IMR-90 (cell line): ENCODE data around the gene MYO9A. TPM values are rescaled to one million over a fixed set of nuclear protein-coding genes. Genes with fewer than 3 reads are reported as not detected.

Experiments used
- ATAC-seq: fragments of 200-7000 bp; cut with Tn5 transposase; 2 replicates; pipeline ENCODE4 v1.9.1; 2020; ENCODE audit warnings: low read depth, mild to moderate bottlenecking, moderate library complexity
- BruUV-seq: library from RNA; stranded (reverse); fragments of 400-500 nt; replicated peaks from 2 replicates; lab custom pipeline; 2021; lab: Mats Ljungman, UMichigan
- CTCF ChIA-PET: fragments of 300-600 bp; formaldehyde crosslinking; extraction: SDS; loops from one replicate; lab custom pipeline; 2021; ENCODE audit warnings: antibody characterized with exemption; lab: Yijun Ruan, JAX
- POLR2A ChIA-PET: fragments of 300-600 bp; sonication (Branson Sonifier 250); formaldehyde crosslinking; loops from one replicate; lab custom pipeline; 2022; ENCODE audit warnings: antibody characterized with exemption; ENCODE audit not compliant: unreplicated experiment; lab: Charles Lee
- DNase-seq: peaks from one replicate; pipeline ENCODE4 v3.0.0; 2013
- H2AFZ ChIP-seq: replicated peaks from 2 replicates; pipeline ENCODE3; 2013; ENCODE audit warnings: low read length, mild to moderate bottlenecking; ENCODE audit not compliant: poor library complexity
- H2AK5ac ChIP-seq: 2 replicates; pipeline ENCODE4 v1.6.1; 2013; ENCODE audit warnings: low read depth, low read length, inconsistent platforms
- H2AK9ac ChIP-seq: replicated peaks from 2 replicates; pipeline ENCODE3; 2013; ENCODE audit warnings: mild to moderate bottlenecking, low read depth, low read length, moderate library complexity; ENCODE audit not compliant: poor library complexity
- H2BK120ac ChIP-seq: 2 replicates; pipeline ENCODE4 v1.6.1; 2013; ENCODE audit warnings: low read depth, low read length, inconsistent platforms
- H2BK15ac ChIP-seq: 3 replicates; pipeline ENCODE4 v1.6.1; 2013; ENCODE audit warnings: low read depth, low read length, inconsistent platforms
- H2BK20ac ChIP-seq: 2 replicates; pipeline ENCODE4 v1.6.1; 2013; ENCODE audit warnings: low read depth, mild to moderate bottlenecking, inconsistent platforms, low read length, moderate library complexity
- H2BK5ac ChIP-seq: 2 replicates; pipeline ENCODE4 v1.6.1; 2013; ENCODE audit warnings: mild to moderate bottlenecking, low read depth, low read length, inconsistent platforms; ENCODE audit not compliant: poor library complexity, severe bottlenecking
- H3K14ac ChIP-seq: replicated peaks from 2 replicates; pipeline ENCODE4 v1.6.1; 2013; ENCODE audit warnings: low read depth, low read length, inconsistent platforms
- H3K18ac ChIP-seq: 2 replicates; pipeline ENCODE4 v1.6.1; 2013; ENCODE audit warnings: low read depth, low read length, control low read depth
- H3K23ac ChIP-seq: 2 replicates; pipeline ENCODE4 v1.6.1; 2013; ENCODE audit warnings: low read depth, low read length, inconsistent platforms
- H3K27ac ChIP-seq: 2 replicates; pipeline ENCODE4 v1.5.1; 2013; ENCODE audit warnings: mild to moderate bottlenecking, control low read depth, low read length; ENCODE audit not compliant: insufficient read depth
- H3K27me3 ChIP-seq: 2 replicates; pipeline ENCODE4 v1.6.1; 2013; ENCODE audit warnings: low read length; ENCODE audit not compliant: control insufficient read depth, insufficient read depth
- H3K36me3 ChIP-seq: 2 replicates; pipeline ENCODE4 v1.6.1; 2013; ENCODE audit warnings: low read length, mixed read lengths; ENCODE audit not compliant: control insufficient read depth, insufficient read depth
- H3K4ac ChIP-seq: 2 replicates; pipeline ENCODE4 v1.6.1; 2013; ENCODE audit warnings: low read depth, low read length, inconsistent platforms
- H3K4me1 ChIP-seq: 2 replicates; pipeline ENCODE4 v1.6.1; 2013; ENCODE audit warnings: low read length, mixed read lengths; ENCODE audit not compliant: control insufficient read depth, insufficient read depth
- H3K4me2 ChIP-seq: 2 replicates; pipeline ENCODE4 v1.6.1; 2013; ENCODE audit warnings: low read depth, mild to moderate bottlenecking, control low read depth, low read length, moderate library complexity
- H3K4me3 ChIP-seq: 2 replicates; pipeline ENCODE4 v1.5.1; 2013; ENCODE audit warnings: low read depth, mild to moderate bottlenecking, control low read depth, low read length, moderate library complexity; ENCODE audit not compliant: insufficient read depth
- H3K56ac ChIP-seq: 2 replicates; pipeline ENCODE4 v1.6.1; 2013; ENCODE audit warnings: low read length, inconsistent platforms; ENCODE audit not compliant: insufficient read depth; ENCODE audit errors: extremely low read depth
- H3K79me1 ChIP-seq, 2 experiments: 2 replicates each; pipeline ENCODE4 v1.6.1; 2013; ENCODE audit warnings: low read length in 2 of 2, inconsistent platforms in 1 of 2, low read depth in 1 of 2
- H3K9ac ChIP-seq: 2 replicates; pipeline ENCODE4 v1.6.1; 2013; ENCODE audit warnings: low read depth, low read length, control low read depth
- H3K9me1 ChIP-seq: 2 replicates; pipeline ENCODE4 v1.6.1; 2013; ENCODE audit warnings: low read length, inconsistent platforms; ENCODE audit not compliant: insufficient read depth
- H3K9me3 ChIP-seq: 2 replicates; pipeline ENCODE4 v1.6.1; 2013; ENCODE audit warnings: low read length; ENCODE audit not compliant: control insufficient read depth, insufficient read depth
- H4K20me1 ChIP-seq: 2 replicates; pipeline ENCODE4 v1.6.1; 2013; ENCODE audit warnings: low read length, inconsistent platforms; ENCODE audit not compliant: insufficient read depth
- H4K5ac ChIP-seq: 2 replicates; pipeline ENCODE4 v1.6.1; 2013; ENCODE audit warnings: mild to moderate bottlenecking, low read depth, low read length, control low read depth
- H4K8ac ChIP-seq, 2 experiments: 2 replicates each; pipeline ENCODE4 v1.6.1; 2013; ENCODE audit warnings: low read depth in 2 of 2, low read length in 2 of 2, control low read depth in 1 of 2, inconsistent platforms in 1 of 2
- H4K91ac ChIP-seq: 2 replicates; pipeline ENCODE4 v1.6.1; 2013; ENCODE audit warnings: low read depth, low read length, inconsistent platforms; ENCODE audit not compliant: insufficient read depth
- BHLHE40 ChIP-seq: fragments of 150-350 bp; IDR thresholded peaks from 2 replicates; pipeline ENCODE4 v1.6.1; 2016; ENCODE audit warnings: mild to moderate bottlenecking, low read depth, low read length
- CEBPB ChIP-seq: IDR thresholded peaks from 2 replicates; pipeline ENCODE4 v1.6.1; 2012; ENCODE audit warnings: low read depth, low read length, improper control_type of control experiment
- CHD1 ChIP-seq: IDR thresholded peaks from 2 replicates; pipeline ENCODE4 v1.6.1; 2012; ENCODE audit warnings: low read depth, low read length, improper control_type of control experiment
- FOS ChIP-seq: fragments of 150-350 bp; IDR thresholded peaks from 2 replicates; pipeline ENCODE4 v1.6.1; 2016; ENCODE audit warnings: low read depth, low read length
- MAFK ChIP-seq: IDR thresholded peaks from 2 replicates; pipeline ENCODE4 v1.6.1; 2012; ENCODE audit warnings: low read depth, low read length, improper control_type of control experiment
- MAZ ChIP-seq: IDR thresholded peaks from 2 replicates; pipeline ENCODE4 v1.6.1; 2012; ENCODE audit warnings: low read depth, mild to moderate bottlenecking, low read length, improper control_type of control experiment, moderate library complexity, borderline replicate concordance
- MXI1 ChIP-seq: IDR thresholded peaks from 2 replicates; pipeline ENCODE4 v1.6.1; 2012; ENCODE audit warnings: low read depth, mild to moderate bottlenecking, low read length, moderate library complexity, borderline replicate concordance
- NFE2L2 ChIP-seq: fragments of 150-350 bp; IDR thresholded peaks from 2 replicates; pipeline ENCODE4 v1.6.1; 2016; ENCODE audit warnings: low read depth, mild to moderate bottlenecking, low read length
- POLR2A ChIP-seq: IDR thresholded peaks from 2 replicates; pipeline ENCODE4 v1.6.1; 2012; ENCODE audit warnings: mild to moderate bottlenecking, low read depth, low read length
- RAD21 ChIP-seq: IDR thresholded peaks from 2 replicates; pipeline ENCODE4 v1.6.1; 2012; ENCODE audit warnings: low read length, improper control_type of control experiment
- RCOR1 ChIP-seq: IDR thresholded peaks from 2 replicates; pipeline ENCODE4 v1.6.1; 2012; ENCODE audit warnings: mild to moderate bottlenecking, low read length, improper control_type of control experiment; ENCODE audit not compliant: insufficient replicate concordance
- RFX5 ChIP-seq: IDR thresholded peaks from 2 replicates; pipeline ENCODE4 v1.8.0; 2012; ENCODE audit warnings: low read depth, mild to moderate bottlenecking, low read length, moderate library complexity
- SMC3 ChIP-seq: fragments of 150-350 bp; IDR thresholded peaks from 2 replicates; pipeline ENCODE4 v1.6.1; 2016; ENCODE audit warnings: low read depth, mild to moderate bottlenecking, antibody characterized with exemption, low read length, moderate library complexity
- WGBS, 2 experiments: methylation state at CpG; one replicate each; pipeline versions ENCODE4 v1.1.5 to v1.1.7; 2013; ENCODE audit warnings: missing lambda C conversion rate in 2 of 2; ENCODE audit not compliant: insufficient read length in 1 of 2; ENCODE audit errors: extremely low coverage in 2 of 2; 5-methylcytosine and 5-hydroxymethylcytosine counted together
- dilution Hi-C: fragments of 300-500 bp; cut with HindIII; formaldehyde crosslinking; loops from one replicate; pipeline ENCODE4 v1.14.3; 2018; ENCODE audit warnings: low sequenced_read_pairs; ENCODE audit not compliant: unreplicated experiment
- in situ Hi-C: fragments of 300-500 bp; cut with MboI; formaldehyde crosslinking; loops from 3 replicates; pipeline ENCODE4 v1.14.3; 2019; ENCODE audit warnings: low sequenced_read_pairs, inconsistent platforms, mixed read lengths
- intact Hi-C: fragments of 100-400 bp; cut with micrococcal nuclease; formaldehyde crosslinking; loops from 2 replicates; pipeline ENCODE4 v1.10.0; 2022
- polyA plus RNA-seq, 3 experiments: library from polyadenylated mRNA; depleted of rRNA; stranded (reverse); fragments of >200 nt; gene quantifications; 2 replicates each; pipeline ENCODE4 v1.2.3, GENCODE V29; 2012; ENCODE audit warnings: low replicate concordance in 1 of 3
- total RNA-seq: library from RNA; depleted of rRNA; stranded (reverse); fragments of >200 nt; gene quantifications from 2 replicates; pipeline ENCODE4 v1.2.3, GENCODE V29; 2012
- TF ChIP-seq, protein P1 (sequence below): fragments of 150-350 bp; IDR thresholded peaks from 2 replicates; pipeline ENCODE4 v1.6.1; 2016; ENCODE audit warnings: low read depth, mild to moderate bottlenecking, low read length, moderate library complexity, borderline replicate concordance
- TF ChIP-seq, protein P2 (sequence below): fragments of 150-350 bp; IDR thresholded peaks from 2 replicates; pipeline ENCODE4 v1.6.1; 2017; ENCODE audit warnings: mild to moderate bottlenecking, antibody characterized with exemption, low read length, low read depth
- TF ChIP-seq, protein P3 (sequence below): conservative IDR thresholded peaks from 2 replicates; pipeline ENCODE4 v1.5.1; 2012; ENCODE audit warnings: mild to moderate bottlenecking, low read depth, low read length, improper control_type of control experiment

Gene MYO9A
- total and polyA plus RNA-seq, 2 of the 4 experiments (the other 2 are of a cell fraction), result 6.0 to 49.5 TPM

DNA sequence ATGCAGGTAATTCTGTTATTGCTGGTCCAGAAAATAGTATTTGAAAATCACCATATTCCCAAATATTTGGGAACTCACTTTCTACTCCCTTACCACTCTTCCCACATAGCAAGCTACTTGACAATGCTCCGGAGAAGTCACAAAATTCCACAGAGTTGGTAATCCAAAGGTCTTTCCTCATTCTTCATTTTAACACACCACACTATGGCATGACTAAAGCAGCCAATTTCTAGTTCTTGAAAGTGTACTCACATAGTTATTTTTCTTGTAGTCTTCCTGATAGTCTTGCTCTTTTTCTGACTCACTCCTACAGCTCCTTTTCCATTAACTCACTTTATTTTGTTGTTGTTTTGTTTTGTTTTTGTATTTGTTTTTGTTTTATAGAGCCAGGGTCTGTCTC is 67.2 kb downstream of the MYO9A start:
- Histone ChIP-seq H3K9ac (no peak overlapping the region), H4K5ac (no peak overlapping the region), H3K56ac (no peak overlapping the region), H2BK120ac (no peak overlapping the region), H2AK9ac (no peak overlapping the region), H2AK5ac (no peak overlapping the region), H3K27me3 (no peaks in the 10 kb centered on the region), H2BK20ac (no peak overlapping the region), H3K18ac (no peak overlapping the region), H4K91ac (no peak overlapping the region), H2BK15ac (no peak overlapping the region), H2BK5ac (no peak overlapping the region), H2AFZ (no peak overlapping the region), H3K9me3 (no peaks in the 10 kb centered on the region), H3K4me3 (no peak overlapping the region), H3K27ac (no peak overlapping the region), H3K14ac (no peak overlapping the region), H3K36me3 (peaks cover 4% of the 10 kb centered on the region), H3K4me1 (no peaks in the 10 kb centered on the region), H4K8ac (no peak overlapping the region), H4K20me1 (peaks cover 23% of the 10 kb centered on the region), H3K79me1 (peaks cover 6 to 33% of the 10 kb centered on the region in 2 experiments), H3K4ac (no peak overlapping the region), H3K4me2 (no peak overlapping the region), H3K9me1 (no peaks in the 10 kb centered on the region; the same call in 1 of the 2 replicates), H3K23ac (no peak overlapping the region)
- 63% methylated on average over 1 of the region's 1 CpG; no CpG with 5 or more reads in 1 of the 2 experiments for WGBS, 2 experiments
- ChIA-PET CTCF (interaction anchor here (0.6 kb wide), 1 partner anchor 62 kb away, joined by 3 read pairs; no protein-coding TSS in a partner anchor), POLR2A (no interaction called here)
- in situ Hi-C loops, result no loop called here
- ATAC-seq, result no peak; the same call in 1 of the 2 replicates
- no TSS peak for BruUV-seq
- DNase-seq, result no peak
- TF ChIP-seq MAFK (no peak), SMC3 (no peak), CEBPB (no peak), MXI1 (no peak), CHD1 (no peak), RFX5 (no peak), BHLHE40 (no peak), NFE2L2 (no peak), RAD21 (no peak), MAZ (no peak), RCOR1 (no peak), FOS (no peak), POLR2A (no peak)
- TF ChIP-seq, protein P1, sequence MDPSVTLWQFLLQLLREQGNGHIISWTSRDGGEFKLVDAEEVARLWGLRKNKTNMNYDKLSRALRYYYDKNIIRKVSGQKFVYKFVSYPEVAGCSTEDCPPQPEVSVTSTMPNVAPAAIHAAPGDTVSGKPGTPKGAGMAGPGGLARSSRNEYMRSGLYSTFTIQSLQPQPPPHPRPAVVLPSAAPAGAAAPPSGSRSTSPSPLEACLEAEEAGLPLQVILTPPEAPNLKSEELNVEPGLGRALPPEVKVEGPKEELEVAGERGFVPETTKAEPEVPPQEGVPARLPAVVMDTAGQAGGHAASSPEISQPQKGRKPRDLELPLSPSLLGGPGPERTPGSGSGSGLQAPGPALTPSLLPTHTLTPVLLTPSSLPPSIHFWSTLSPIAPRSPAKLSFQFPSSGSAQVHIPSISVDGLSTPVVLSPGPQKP, result no peak
- TF ChIP-seq, protein P2, sequence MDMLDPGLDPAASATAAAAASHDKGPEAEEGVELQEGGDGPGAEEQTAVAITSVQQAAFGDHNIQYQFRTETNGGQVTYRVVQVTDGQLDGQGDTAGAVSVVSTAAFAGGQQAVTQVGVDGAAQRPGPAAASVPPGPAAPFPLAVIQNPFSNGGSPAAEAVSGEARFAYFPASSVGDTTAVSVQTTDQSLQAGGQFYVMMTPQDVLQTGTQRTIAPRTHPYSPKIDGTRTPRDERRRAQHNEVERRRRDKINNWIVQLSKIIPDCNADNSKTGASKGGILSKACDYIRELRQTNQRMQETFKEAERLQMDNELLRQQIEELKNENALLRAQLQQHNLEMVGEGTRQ, result no peak
- TF ChIP-seq, protein P3, sequence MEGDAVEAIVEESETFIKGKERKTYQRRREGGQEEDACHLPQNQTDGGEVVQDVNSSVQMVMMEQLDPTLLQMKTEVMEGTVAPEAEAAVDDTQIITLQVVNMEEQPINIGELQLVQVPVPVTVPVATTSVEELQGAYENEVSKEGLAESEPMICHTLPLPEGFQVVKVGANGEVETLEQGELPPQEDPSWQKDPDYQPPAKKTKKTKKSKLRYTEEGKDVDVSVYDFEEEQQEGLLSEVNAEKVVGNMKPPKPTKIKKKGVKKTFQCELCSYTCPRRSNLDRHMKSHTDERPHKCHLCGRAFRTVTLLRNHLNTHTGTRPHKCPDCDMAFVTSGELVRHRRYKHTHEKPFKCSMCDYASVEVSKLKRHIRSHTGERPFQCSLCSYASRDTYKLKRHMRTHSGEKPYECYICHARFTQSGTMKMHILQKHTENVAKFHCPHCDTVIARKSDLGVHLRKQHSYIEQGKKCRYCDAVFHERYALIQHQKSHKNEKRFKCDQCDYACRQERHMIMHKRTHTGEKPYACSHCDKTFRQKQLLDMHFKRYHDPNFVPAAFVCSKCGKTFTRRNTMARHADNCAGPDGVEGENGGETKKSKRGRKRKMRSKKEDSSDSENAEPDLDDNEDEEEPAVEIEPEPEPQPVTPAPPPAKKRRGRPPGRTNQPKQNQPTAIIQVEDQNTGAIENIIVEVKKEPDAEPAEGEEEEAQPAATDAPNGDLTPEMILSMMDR, result no peak
- intact Hi-C loops, result no loop called here
- dilution Hi-C loops, result no loop called here
